GM18499 (cell line): Measurements from ENCODE around the gene PHC2.

Experiments
- ATAC-seq: cut with Tn5 transposase; IDR thresholded peaks from one replicate; pipeline ENCODE4 v1.9.1; 2021; ENCODE audit warnings: moderate number of reproducible peaks; ENCODE audit not compliant: insufficient read depth, unreplicated experiment

The PHC2 gene

DNA sequence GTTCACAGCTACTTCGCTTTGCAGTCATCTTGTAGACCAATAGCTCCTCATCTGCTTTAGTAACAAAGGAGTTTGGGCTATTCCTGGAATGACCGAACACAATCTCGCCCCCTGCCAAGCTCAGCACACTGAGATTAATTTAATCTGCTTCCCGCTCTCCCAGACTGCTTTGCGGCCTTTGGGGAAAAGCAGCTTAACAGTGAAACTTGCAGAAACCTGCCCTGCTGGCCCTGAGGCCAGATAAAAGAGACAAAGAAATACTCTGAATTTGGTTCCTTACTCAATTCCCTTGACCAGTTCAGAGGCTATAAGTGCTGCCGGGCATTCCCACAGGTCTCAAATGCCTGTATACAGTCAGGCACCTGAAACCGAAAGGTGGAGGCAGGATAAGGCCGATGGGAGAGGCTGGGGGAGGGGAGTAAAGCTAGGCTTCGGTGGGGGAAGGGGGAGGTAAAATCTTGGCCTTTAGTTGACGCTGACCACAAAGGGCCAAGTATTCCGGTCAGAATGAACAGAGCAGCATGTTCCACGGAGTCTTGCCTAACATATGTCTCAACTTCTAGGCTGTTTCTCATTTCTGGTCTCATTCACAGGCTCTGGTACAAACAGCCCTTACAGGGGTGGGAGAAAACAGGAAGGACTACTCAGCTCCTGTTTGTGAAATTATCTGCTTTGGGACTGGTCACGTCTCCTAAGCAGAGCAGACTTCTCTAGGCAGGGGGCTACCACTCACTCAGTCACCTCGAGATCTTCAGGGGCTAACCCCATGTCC, 92.3 kb downstream of the PHC2 start:
- ATAC-seq, result no peak

- no peak for ATAC-seq
Observed at GRCh38 chr1:33338048-33338439, 92.9 kb downstream of the PHC2 start.

- no peak for ATAC-seq
Observed at GRCh38 chr1:33337441-33337840, 93.5 kb downstream of the PHC2 start.

DNA sequence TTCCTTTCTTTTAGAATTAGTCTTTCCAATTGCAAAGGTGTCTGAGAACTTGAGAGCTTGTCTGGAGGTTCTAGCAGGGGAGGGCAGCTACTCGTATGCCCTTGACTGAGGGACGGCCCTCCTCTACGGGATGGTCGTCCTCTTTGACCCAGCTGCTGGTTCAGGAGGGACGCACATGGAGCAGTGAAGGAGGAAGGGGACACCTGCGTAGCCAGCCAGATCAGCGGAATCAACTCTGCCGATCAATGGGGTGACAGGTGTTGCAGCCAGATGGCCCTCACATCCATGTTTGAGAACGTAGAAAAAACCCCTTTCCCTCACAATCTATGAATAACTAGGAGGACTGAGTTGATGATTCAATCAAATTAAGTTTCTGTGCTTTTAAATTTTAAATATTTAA, 94.3 kb downstream of the PHC2 start:
- no peak for ATAC-seq

- ATAC-seq, result no peak
Observed at GRCh38 chr1:33335020-33335419, 95.9 kb downstream of the PHC2 start.

GRCh38 chr1:33334081-33334552, 96.8 kb downstream of the PHC2 start:
- ATAC-seq, result no peak

DNA sequence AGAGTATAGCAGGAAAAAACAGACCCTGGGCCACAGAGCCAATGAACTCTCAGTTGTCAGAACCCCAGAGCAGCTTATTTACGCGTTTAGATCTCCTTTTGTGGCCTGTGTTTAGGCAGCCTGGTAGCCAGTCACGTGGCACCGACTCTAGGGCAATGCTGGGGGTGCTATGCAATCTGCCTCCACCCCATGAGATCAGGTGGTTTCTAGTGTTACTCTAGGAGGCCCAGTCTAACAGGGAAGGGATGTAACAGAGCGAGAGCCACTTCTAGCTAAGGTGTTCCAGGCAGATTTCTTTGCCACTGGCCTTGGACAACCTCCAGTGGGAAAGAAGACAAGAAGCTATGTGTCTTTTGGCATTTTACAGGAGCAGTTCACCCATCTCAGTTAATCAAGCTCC, 98.0 kb downstream of the PHC2 start:
- no peak for ATAC-seq

- ATAC-seq, result no peak
Observed at GRCh38 chr1:33332357-33332789, 98.5 kb downstream of the PHC2 start.

- no peak for ATAC-seq
Observed at GRCh38 chr1:33331444-33332356, 99.2 kb downstream of the PHC2 start.

DNA sequence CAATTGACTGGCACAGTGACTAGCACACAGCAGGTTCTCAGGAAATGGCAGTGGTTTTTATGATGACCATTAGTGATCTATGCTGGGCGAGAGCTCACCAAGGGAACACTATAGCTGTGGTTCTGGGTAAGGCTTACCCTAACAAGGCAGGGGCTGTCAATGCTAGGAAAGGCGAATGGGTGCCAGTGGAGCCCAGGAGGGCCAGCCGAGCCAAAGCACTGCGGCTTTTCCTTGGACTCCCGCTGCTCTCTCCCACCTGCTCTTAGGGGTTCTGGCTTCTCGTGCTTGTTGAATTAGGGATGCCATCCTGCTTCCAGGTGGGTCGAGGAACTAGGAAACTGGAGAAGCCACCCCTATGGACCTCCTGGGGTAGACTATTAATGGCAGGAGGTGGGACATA, 100.0 kb downstream of the PHC2 start:
- no peak for ATAC-seq

DNA sequence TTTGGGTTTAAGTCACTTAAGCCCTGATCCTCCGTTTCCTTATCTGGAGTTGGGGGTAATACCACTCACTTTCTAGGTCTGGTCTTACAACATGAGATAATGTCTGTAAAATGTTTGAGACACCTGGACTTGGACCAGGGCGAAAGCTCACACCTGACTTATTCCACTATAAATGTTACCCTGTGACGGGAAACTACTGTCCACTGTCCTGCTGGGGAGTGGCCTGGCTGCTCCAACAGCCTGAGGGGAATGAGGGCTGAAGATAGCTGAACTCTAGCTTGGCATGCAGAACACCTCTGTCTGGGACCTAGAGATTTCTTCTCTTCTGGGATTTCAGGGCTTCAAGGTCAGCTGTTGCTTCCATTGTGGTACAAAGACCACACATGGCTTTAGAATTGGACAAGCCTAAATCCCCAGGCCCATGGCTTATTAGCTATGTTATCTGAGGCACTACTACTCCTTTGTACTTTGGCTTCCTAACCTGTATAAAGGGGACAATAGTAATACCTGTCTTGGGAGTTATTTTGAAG, 100.5 kb downstream of the PHC2 start:
- ATAC-seq, result no peak

GRCh38 chr1:33329600-33330305, 101.1 kb downstream of the PHC2 start:
- no peak for ATAC-seq

GRCh38 chr1:33328817-33329216, 102.1 kb downstream of the PHC2 start:
- ATAC-seq, result no peak

DNA sequence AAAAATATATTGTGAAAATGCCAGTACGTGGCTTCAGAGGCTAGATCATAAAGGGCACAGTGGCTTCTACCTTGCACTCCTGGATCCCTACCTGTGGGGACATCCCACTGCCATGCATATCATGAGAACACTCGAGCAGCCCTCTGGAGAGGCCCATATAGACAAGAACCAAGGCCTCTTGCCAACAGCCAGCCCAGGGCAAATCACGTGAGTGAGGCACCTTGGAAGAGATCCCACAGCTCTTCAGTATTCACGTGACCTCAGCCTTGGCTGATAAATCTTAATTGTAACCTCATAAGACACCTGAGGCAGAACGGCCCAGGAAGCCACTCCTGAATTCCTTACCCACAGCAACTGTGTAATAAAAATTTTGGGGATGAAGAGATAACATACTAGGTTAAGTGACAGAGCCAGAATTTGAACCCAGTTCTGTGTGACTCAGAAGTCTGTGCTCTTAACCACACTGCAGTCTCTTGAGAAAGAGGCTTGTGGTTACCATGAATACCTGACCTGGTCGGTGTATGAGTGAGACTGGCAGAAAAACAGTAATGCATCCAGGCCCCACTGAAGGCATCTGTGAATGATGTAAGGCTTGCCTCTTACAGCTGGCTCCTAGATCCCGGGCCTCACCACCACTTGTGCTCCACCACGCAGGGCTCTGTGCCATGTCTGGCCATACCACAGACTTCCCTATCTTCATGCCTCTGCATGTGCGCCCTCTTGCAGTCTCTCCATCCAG, 103.1 kb downstream of the PHC2 start:
- ATAC-seq, result no peak

DNA sequence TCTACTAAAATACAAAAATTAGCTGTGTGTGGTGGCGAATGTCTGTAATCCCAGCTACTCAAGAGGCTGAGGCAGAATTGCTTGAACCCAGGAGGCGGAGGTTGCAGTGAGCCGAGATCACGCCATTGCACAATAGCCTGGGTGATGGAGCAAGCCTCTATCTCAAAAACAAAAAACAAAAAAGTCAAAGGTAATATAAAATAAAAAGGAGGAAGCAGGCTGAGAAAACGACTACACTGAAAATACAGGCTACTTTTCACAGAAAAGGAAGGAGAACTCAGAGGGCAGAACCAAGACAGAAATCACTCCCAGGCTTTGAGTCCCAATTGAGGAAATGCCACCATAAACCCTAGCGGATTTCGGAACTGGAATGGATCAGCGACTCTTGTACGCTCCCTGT, 104.1 kb downstream of the PHC2 start:
- ATAC-seq, result no peak

GRCh38 chr1:33324677-33325575, 106.0 kb downstream of the PHC2 start:
- ATAC-seq, result no peak

DNA sequence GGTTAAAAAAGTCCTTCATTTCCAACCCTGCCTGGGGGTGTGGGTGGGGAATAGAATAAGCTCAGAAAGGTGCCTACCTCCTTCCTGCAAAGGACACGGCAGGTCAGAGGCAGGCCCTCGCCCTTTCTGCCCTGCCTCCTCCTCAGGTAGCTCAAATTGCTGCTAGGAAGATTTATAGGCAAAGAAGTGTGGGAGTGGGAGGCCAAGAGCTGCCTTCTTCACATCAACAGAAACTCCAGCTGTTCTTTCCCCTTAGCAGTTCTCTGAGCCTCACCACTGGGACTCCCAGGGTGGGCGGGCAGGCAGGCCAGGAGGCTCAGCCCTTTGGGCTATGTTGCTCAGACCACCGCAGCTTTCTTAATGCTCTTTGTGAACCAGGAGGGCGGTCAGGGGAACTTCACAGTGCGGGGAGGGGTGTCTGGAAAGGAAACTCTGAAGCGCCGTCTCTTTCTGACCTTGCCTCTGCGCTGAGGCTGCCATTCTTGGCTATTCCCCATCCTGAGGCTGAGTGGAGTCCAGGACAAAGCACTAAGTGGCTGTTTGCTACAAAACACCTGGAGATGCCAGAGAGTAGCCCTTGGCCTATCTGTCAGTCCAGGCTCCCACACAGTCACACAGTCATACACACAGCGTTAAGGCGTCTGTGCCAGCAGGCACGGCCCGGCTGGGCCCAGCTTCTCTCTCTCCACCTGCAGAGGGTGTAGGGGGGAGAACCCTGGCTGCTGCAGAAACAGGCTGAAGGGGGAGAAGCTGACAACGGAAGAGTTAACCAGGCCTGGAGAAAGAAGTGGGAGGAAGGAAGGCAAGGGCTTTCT, 107.0 kb downstream of the PHC2 start:
- ATAC-seq, result no peak
